IPS-20b (cell line): ENCODE results near the gene THSD4.
"Not testable (repeated sequence)": the region's sequence is repeated elsewhere in the genome, so short reads cannot be mapped to it uniquely, and the experiment has no call there.

ENCODE experiments used
- H3K27ac ChIP-seq: one replicate; pipeline ENCODE4 v1.5.1; 2013; ENCODE audit warnings: low read length
- H3K27me3 ChIP-seq: 2 replicates; pipeline ENCODE4 v1.6.1; 2013; ENCODE audit warnings: mild to moderate bottlenecking, low read length, inconsistent platforms; ENCODE audit not compliant: insufficient read depth
- H3K36me3 ChIP-seq: 2 replicates; pipeline ENCODE4 v1.6.1; 2013; ENCODE audit warnings: low read depth, mild to moderate bottlenecking, inconsistent platforms, low read length, moderate library complexity; ENCODE audit not compliant: insufficient read depth
- H3K4me1 ChIP-seq: 2 replicates; pipeline ENCODE4 v1.6.1; 2013; ENCODE audit warnings: mild to moderate bottlenecking, control low read depth, inconsistent platforms, low read length, moderate library complexity; ENCODE audit not compliant: insufficient read depth
- H3K4me3 ChIP-seq: 2 replicates; pipeline ENCODE4 v1.5.1; 2013; ENCODE audit warnings: mild to moderate bottlenecking, low read length, inconsistent platforms
- H3K9ac ChIP-seq: 2 replicates; pipeline ENCODE4 v1.6.1; 2013; ENCODE audit warnings: low read depth, mild to moderate bottlenecking, inconsistent platforms, low read length, moderate library complexity
- H3K9me3 ChIP-seq: 2 replicates; pipeline ENCODE4 v1.6.1; 2013; ENCODE audit warnings: mild to moderate bottlenecking, low read depth, low read length, inconsistent platforms; ENCODE audit not compliant: insufficient read depth

The THSD4 gene

DNA sequence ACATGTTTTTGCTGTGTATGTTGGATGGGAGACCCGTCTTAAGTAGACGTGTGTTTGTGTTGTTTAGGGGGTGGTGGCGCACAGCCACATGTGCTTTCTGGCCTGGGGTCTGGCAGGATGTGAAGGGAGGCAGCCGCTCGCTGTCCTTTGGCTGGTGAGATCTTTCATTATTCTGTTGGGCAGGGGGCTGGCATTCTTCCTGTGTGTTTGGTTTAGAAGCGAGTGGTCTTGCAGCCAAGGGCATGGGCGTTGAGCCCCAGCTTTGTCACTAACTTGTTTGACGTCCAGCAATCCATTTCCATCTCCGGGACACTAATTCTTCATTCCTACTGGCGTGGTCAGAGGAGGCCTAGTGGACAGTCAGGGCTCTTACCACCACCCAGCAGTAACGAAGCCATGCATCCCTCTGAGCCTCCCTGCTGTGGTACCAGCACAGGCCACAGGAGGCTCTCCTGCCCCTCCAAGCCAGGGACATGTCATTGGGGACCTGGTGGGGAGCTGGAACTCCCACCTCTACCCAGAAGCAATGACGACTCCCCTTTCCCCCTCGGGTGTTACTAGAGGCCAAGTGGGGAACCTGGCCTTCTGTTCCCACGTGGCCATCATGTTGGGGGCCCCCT is 10.7 kb downstream of the THSD4 start:
- Histone ChIP-seq H3K9ac (no peak overlapping the region), H3K36me3 (no peaks in the 10 kb centered on the region), H3K27me3 (no peaks in the 10 kb centered on the region), H3K4me3 (no peak overlapping the region), H3K4me1 (no peaks in the 10 kb centered on the region), H3K9me3 (no peaks in the 10 kb centered on the region), H3K27ac (no peak overlapping the region)

DNA sequence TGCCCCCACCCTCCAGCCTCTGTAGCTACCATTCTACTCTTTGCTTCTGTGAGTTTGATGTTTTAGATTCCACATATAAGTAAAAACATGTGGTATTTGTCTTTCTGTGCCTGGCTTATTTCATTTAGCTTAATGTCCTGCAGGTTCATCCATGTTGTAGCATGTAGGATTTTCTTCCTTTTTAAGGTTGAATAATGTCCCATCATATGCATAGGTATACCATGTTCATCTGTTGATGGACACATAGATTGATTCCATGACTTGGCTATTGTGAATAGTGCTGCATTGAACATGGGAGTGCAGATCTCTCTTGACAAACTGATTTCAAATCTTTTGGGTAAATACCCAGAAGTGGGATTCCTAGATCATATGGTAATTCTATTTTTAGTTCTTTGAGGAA is 11.8 kb downstream of the THSD4 start:
- no peaks in the 10 kb centered on the region for H3K27me3 ChIP-seq
- no peak overlapping the region for H3K9ac ChIP-seq
- no peaks in the 10 kb centered on the region for H3K9me3 ChIP-seq
- no peak overlapping the region for H3K4me3 ChIP-seq
- H3K36me3 ChIP-seq: no peaks in the 10 kb centered on the region
- no peak overlapping the region for H3K27ac ChIP-seq
- no peaks in the 10 kb centered on the region for H3K4me1 ChIP-seq

DNA sequence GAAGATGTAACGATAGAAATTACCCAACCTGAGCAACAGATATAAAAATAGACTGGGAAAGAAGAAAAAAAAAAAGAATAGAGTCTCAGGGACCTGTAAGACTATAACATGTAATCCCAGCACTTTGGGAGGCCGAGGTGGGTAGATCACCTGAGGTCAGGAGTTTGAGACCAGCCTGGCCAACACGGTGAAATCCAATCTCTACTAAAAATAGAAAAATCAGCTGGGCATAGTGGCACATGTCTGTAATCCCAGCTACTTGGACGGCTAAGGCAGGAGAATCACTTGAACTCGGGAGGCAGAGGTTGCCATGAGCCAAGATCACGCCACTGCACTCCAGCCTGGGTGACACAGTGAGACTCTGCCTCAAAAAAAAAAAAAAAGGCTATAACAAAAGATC is 12.9 kb downstream of the THSD4 start:
- H3K9me3 ChIP-seq, H3K9ac ChIP-seq, H3K4me3 ChIP-seq, H3K27me3 ChIP-seq, H3K27ac ChIP-seq, H3K4me1 ChIP-seq, H3K36me3 ChIP-seq: not testable (repeated sequence)

DNA sequence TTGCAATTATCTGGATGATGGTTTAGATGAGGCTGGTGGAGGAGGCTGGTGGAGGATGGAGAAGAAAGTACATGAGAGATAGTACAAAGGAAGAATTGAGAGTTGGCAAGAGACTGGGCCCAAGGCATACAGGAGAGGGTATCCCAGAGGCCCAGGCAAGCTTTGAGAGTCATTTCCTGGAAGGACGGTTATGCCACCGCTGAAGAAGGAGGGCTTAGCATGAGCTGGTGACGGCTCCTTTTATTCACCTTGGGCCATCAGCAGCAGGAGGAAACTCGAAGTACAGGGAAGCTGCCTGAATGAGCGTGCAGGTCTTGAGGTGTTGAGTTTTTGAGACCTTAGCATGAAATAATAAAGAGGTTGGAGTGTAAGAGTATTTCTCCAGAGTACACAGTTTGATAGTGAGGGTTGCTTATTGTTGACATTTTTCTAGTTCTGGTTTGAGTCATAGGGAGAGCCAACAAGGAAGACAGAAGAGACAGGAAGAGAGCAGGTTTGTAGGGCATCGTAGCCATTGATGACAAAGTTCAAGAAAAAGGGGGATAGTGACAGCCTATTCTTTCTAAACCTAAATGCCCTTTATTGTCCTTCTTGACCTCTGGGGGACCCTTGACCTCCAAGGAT is 13.8 kb downstream of the THSD4 start:
- no peaks in the 10 kb centered on the region for H3K36me3 ChIP-seq
- H3K4me1 ChIP-seq: no peaks in the 10 kb centered on the region; the same call in 1 of the 2 replicates
- H3K9ac ChIP-seq: no peak overlapping the region
- H3K27me3 ChIP-seq: no peaks in the 10 kb centered on the region
- H3K9me3 ChIP-seq: no peaks in the 10 kb centered on the region
- no peak overlapping the region for H3K27ac ChIP-seq
- no peak overlapping the region for H3K4me3 ChIP-seq

DNA sequence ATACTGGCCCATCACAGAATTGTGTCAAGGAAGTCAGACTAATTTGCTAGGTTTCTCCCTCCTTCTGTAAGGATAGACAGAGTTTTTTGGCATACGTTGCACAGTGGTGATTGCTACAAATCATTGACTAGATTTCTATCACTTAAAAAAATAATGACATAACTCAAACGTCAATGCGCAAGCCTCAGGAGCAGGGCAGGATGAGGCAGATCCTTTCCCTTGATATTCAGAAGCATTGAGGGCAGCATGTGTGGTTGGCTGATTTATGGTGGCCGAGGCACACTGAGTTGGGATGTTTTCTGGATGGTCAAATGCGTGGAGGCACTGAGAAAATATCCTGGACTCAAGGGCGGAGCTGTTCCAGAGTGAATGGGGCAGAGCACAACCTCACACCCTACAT is 14.4 kb downstream of the THSD4 start:
- Histone ChIP-seq H3K36me3 (no peaks in the 10 kb centered on the region), H3K27ac (no peak overlapping the region)

DNA sequence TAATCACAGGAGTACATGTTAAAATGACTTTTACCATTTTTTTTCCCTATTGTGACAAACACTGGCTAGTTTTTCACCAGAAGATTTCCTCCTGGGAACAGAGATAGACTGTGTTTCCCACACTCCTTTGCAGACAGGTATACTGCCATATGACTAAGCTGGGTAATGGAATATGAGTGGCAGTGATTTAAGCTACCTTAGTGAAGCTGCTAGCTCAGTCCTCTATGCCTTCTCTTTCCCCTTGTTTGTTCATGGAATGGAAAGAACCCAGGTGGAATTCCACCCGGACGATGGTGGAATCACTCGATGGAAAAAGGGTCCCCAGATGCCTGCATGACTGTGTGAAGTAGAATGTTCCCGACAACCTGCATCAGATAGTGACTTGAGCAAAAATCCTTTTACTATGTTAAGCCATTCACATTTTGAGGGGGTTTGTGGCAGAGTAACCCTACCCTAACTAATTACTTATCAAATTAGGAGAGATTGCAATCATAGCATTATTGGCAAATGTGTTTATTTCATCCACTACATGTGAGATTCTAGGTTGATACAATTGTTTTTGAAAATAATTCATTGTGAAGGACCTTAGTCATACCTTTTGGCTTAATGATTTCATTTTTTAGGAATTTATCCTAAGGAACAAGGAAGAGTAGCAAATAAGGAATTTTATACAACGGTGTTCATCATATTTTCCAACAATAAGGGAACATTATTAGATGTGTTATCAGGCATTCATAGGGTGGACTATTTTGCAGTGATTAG is 16.5 kb downstream of the THSD4 start:
- Histone ChIP-seq H3K36me3 (no peaks in the 10 kb centered on the region), H3K4me1 (peaks cover 3% of the 10 kb centered on the region; the same call in 1 of the 2 replicates), H3K4me3 (no peak overlapping the region), H3K9me3 (no peaks in the 10 kb centered on the region), H3K9ac (no peak overlapping the region), H3K27me3 (no peaks in the 10 kb centered on the region), H3K27ac (no peak overlapping the region)

More for the DNA sequence above, 14.4 kb downstream of the THSD4 start:
- Histone ChIP-seq H3K4me3 (no peak overlapping the region), H3K9me3 (no peaks in the 10 kb centered on the region), H3K9ac (no peak overlapping the region), H3K27me3 (no peaks in the 10 kb centered on the region), H3K4me1 (no peaks in the 10 kb centered on the region; the same call in 1 of the 2 replicates)

DNA sequence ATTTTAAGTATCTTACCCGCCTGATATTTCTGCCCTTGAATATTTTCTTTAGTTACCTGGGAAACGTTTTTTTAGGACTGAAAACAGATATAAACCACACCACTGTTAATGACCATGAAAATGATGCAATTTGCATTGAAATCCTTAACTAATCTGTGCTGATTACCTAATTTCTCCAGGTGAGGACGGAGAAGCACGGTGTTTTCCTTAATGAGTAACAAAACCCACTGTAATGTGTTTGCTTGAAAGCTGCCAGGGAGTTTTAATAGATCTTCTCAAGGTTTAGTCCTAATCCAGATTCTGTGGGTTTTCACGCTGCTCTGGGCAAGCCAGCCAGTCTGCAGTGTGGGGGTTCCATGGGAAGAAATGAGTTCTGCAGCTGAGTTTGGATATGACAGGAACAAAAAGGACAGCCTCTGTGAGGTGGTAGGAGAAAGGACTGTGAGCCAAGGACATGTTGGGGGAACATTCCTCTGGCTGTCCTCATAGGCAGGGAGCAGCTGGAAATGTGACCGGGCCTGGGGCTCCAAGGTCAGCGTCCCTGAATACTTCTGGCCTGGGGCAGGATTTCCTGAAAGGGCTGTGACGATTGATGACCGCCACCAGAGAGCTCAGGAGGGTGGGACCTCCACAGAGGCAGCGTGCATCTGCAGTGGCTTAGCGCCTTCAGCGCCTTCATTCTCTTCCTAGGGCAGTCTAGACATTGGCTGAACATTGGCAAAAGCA is 18.6 kb downstream of the THSD4 start:
- no peaks in the 10 kb centered on the region for H3K36me3 ChIP-seq
- no peak overlapping the region for H3K27ac ChIP-seq
- H3K27me3 ChIP-seq: no peaks in the 10 kb centered on the region
- H3K4me1 ChIP-seq: peaks cover 3% of the 10 kb centered on the region; the same call in 1 of the 2 replicates
- H3K4me3 ChIP-seq: no peak overlapping the region
- no peaks in the 10 kb centered on the region for H3K9me3 ChIP-seq
- H3K9ac ChIP-seq: no peak overlapping the region

DNA sequence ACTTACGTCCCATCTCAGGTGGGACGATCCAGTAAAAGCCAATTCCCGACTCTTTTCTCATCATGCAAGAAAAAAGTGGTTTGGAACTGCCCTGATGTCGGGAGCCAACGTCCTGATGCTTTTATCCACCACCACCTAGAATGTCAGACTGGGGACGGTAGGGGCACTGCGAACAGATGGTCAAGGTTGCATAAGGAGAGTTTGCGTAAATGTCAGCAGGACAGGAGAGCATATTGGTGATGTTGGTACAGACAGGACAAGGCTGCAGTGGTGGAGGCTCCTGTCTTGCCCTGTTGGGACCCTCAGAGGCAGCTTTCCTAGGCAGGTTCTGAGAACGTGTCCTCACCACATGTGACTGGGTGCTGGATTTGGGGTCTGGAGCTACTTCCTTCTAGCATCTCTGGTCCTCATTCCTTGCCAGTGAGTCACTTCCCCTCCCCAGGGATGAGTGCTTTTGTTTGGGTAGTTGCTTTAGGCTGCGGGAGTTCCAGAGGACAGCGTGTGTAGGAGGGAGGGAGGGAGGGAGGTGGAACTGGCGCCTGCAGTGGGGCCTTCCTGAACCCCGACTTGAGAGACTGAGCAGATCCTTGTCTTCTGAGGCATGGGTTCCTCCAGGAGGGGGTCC is 21.0 kb downstream of the THSD4 start:
- H3K4me3 ChIP-seq: no peak overlapping the region
- H3K36me3 ChIP-seq: no peaks in the 10 kb centered on the region
- H3K4me1 ChIP-seq: peaks cover 3% of the 10 kb centered on the region; the same call in 1 of the 2 replicates
- H3K27ac ChIP-seq: no peak overlapping the region
- no peaks in the 10 kb centered on the region for H3K9me3 ChIP-seq
- H3K9ac ChIP-seq: no peak overlapping the region
- no peaks in the 10 kb centered on the region for H3K27me3 ChIP-seq

DNA sequence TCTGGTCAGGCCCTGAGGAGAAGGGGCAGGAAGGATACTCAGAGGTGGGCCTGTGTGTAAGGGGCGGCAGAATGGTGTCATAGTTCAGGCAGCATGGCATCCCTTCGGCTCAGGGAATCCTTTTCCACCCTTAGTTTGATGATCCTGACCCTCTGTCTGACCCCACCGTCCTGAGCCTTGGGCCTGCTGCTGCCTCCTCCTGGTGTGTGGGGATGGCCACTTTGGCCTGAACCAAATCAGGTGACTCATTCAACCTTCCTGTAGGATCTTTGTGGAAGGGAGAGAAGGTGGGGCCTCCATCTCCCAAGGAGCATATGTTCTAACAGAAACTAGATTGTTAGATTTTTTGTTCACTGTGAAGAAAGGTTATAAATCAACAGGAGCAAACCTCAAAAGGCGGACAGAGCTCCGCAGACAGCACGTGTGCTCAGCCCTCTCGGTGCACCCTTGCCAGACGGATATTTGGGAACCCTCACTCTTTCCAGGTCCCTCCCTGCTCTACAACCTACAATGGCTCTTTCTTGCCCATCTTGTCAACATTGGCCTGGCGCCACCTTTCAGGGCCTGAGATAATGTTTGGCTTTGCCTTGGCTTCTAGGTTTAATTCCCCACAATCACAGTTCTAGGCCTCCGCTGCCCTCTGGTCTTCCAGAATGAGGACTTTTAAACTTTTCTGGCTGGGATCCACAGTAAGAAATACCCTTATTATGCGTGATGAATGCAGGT is 21.7 kb downstream of the THSD4 start:
- H3K27ac ChIP-seq: no peak overlapping the region
- H3K9me3 ChIP-seq: no peaks in the 10 kb centered on the region
- H3K4me1 ChIP-seq: peaks cover 3% of the 10 kb centered on the region; the same call in 1 of the 2 replicates
- H3K4me3 ChIP-seq: no peak overlapping the region
- no peaks in the 10 kb centered on the region for H3K36me3 ChIP-seq
- no peaks in the 10 kb centered on the region for H3K27me3 ChIP-seq
- H3K9ac ChIP-seq: no peak overlapping the region

DNA sequence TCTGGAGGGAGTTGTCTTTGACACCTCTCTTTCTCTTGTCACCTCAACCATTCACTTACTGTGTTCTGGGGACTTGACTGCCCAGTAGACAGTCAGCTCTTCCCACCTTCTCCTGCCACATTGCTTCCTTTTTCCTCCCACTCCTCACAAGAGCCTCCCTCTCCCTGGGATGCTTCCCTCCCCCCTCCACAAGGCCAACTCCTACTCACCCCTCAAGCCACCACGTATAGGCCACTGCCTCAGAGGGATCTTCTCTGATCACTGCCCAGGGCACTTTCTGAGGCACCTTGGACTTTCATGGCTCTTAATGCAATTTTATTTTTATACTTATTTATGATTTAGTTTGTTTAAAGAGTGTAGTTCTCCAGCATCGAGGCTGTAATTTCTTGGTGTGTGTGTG is 23.2 kb downstream of the THSD4 start:
- no peaks in the 10 kb centered on the region for H3K27me3 ChIP-seq
- no peaks in the 10 kb centered on the region for H3K36me3 ChIP-seq
- H3K4me3 ChIP-seq: no peak overlapping the region
- H3K27ac ChIP-seq: no peak overlapping the region
- peaks cover 3% of the 10 kb centered on the region; the same call in 1 of the 2 replicates for H3K4me1 ChIP-seq
- no peaks in the 10 kb centered on the region for H3K9me3 ChIP-seq
- H3K9ac ChIP-seq: no peak overlapping the region

DNA sequence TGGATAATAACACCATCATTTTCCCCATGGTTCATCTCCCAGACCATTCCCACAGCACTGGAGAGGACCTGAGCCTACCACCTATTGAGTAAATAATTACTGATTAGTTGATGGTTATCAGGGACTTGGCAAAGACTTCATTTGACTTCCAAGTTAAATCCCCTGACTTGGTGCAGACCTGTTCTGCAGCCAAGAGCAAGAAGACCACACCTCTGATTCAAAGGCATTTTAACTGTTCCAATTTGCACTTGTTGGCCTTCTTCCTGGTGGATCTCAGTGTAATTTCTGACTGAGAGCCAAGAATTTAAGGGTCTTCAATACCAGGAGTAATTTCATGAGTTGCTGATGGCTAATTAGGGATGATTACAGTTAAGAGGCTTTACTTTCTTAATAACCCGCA is 24.0 kb downstream of the THSD4 start:
- H3K27ac ChIP-seq: no peak overlapping the region
- H3K36me3 ChIP-seq: no peaks in the 10 kb centered on the region
- no peak overlapping the region for H3K9ac ChIP-seq
- H3K27me3 ChIP-seq: no peaks in the 10 kb centered on the region
- H3K9me3 ChIP-seq: no peaks in the 10 kb centered on the region
- no peak overlapping the region for H3K4me3 ChIP-seq
- H3K4me1 ChIP-seq: peaks cover 7% of the 10 kb centered on the region
